ENCODE data around the gene ILK.
A peak's percentile ranks its signal among the peaks of the same experiment; 100 is the strongest.

The ILK gene

GRCh38 chr11:6572215-6572614 lies 31.4 kb upstream of the ILK start:
- Histone ChIP-seq H3K27ac (ENCODE audit: low read depth, low read length) (no peak overlapping the region), H3K4me1 (ENCODE audit: control insufficient read depth in 5 of 5, insufficient read depth in 5 of 5, low read length in 5 of 5) (peaks cover 4 to 30% (median 18%) of the 10 kb centered on the region in 5 donors), H3K9ac (ENCODE audit: low read length in 5 of 5) (no peak overlapping the region), H3K9me3 (ENCODE audit: control insufficient read depth in 5 of 5, low read length in 5 of 5) (no peaks in the 10 kb centered on the region), H3K36me3 (ENCODE audit: control insufficient read depth in 5 of 5, insufficient read depth in 5 of 5, low read length in 5 of 5) (peaks cover 0 to 13% (median 0%) of the 10 kb centered on the region in 5 donors), H3K27me3 (ENCODE audit: control insufficient read depth in 5 of 5, insufficient read depth in 4 of 5, low read length in 5 of 5) (no peaks in the 10 kb centered on the region), H3K4me3 (ENCODE audit: low read depth in 1 of 5, low read length in 5 of 5) (no peak overlapping the region)

- Histone ChIP-seq H3K27ac (ENCODE audit: low read depth, low read length) (no peak overlapping the region), H3K4me3 (ENCODE audit: low read depth in 1 of 5, low read length in 5 of 5) (no peak overlapping the region), H3K9ac (ENCODE audit: low read length in 5 of 5) (no peak overlapping the region), H3K9me3 (ENCODE audit: control insufficient read depth in 5 of 5, low read length in 5 of 5) (no peaks in the 10 kb centered on the region), H3K4me1 (ENCODE audit: control insufficient read depth in 5 of 5, insufficient read depth in 5 of 5, low read length in 5 of 5) (peaks cover 3 to 30% (median 11%) of the 10 kb centered on the region in 5 donors), H3K36me3 (ENCODE audit: control insufficient read depth in 5 of 5, insufficient read depth in 5 of 5, low read length in 5 of 5) (peaks cover 0 to 12% (median 0%) of the 10 kb centered on the region in 5 donors), H3K27me3 (ENCODE audit: control insufficient read depth in 5 of 5, insufficient read depth in 4 of 5, low read length in 5 of 5) (no peaks in the 10 kb centered on the region)
Measured at GRCh38 chr11:6574816-6575715, 28.5 kb upstream of the ILK start.

- H3K4me3 ChIP-seq (ENCODE audit: low read depth in 1 of 5, low read length in 5 of 5), result no peak overlapping the region
- H3K4me1 ChIP-seq (ENCODE audit: control insufficient read depth in 5 of 5, insufficient read depth in 5 of 5, low read length in 5 of 5), result peaks cover 3 to 30% (median 11%) of the 10 kb centered on the region in 5 donors
- no peaks in the 10 kb centered on the region for H3K27me3 ChIP-seq (ENCODE audit: control insufficient read depth in 5 of 5, insufficient read depth in 4 of 5, low read length in 5 of 5)
- H3K9ac ChIP-seq (ENCODE audit: low read length in 5 of 5), result peak overlapping the region in 2 of 5 donors; percentile 17 to 35
- peaks cover 0 to 6% (median 0%) of the 10 kb centered on the region in 5 donors for H3K36me3 ChIP-seq (ENCODE audit: control insufficient read depth in 5 of 5, insufficient read depth in 5 of 5, low read length in 5 of 5)
- peak overlapping the region; percentile 28 for H3K27ac ChIP-seq (ENCODE audit: low read depth, low read length)
- no peaks in the 10 kb centered on the region for H3K9me3 ChIP-seq (ENCODE audit: control insufficient read depth in 5 of 5, low read length in 5 of 5)
Measured at GRCh38 chr11:6576471-6577373, 26.9 kb upstream of the ILK start.

GRCh38 chr11:6578134-6578533 lies 25.4 kb upstream of the ILK start:
- Histone ChIP-seq H3K9me3 (ENCODE audit: control insufficient read depth in 5 of 5, low read length in 5 of 5) (no peaks in the 10 kb centered on the region), H3K4me1 (ENCODE audit: control insufficient read depth in 5 of 5, insufficient read depth in 5 of 5, low read length in 5 of 5) (peaks cover 3 to 30% (median 11%) of the 10 kb centered on the region in 5 donors), H3K4me3 (ENCODE audit: low read depth in 1 of 5, low read length in 5 of 5) (no peak overlapping the region), H3K27me3 (ENCODE audit: control insufficient read depth in 5 of 5, insufficient read depth in 4 of 5, low read length in 5 of 5) (no peaks in the 10 kb centered on the region), H3K9ac (ENCODE audit: low read length in 5 of 5) (no peak overlapping the region), H3K27ac (ENCODE audit: low read depth, low read length) (no peak overlapping the region), H3K36me3 (ENCODE audit: control insufficient read depth in 5 of 5, insufficient read depth in 5 of 5, low read length in 5 of 5) (peaks cover 0 to 6% (median 0%) of the 10 kb centered on the region in 5 donors)

GRCh38 chr11:6579681-6580080 lies 23.9 kb upstream of the ILK start:
- H3K4me3 ChIP-seq (ENCODE audit: low read depth in 1 of 5, low read length in 5 of 5), result no peak overlapping the region
- H3K4me1 ChIP-seq (ENCODE audit: control insufficient read depth in 5 of 5, insufficient read depth in 5 of 5, low read length in 5 of 5), result peaks cover 3 to 30% (median 11%) of the 10 kb centered on the region in 5 donors
- no peak overlapping the region for H3K27ac ChIP-seq (ENCODE audit: low read depth, low read length)
- no peak overlapping the region for H3K9ac ChIP-seq (ENCODE audit: low read length in 5 of 5)
- H3K27me3 ChIP-seq (ENCODE audit: control insufficient read depth in 5 of 5, insufficient read depth in 4 of 5, low read length in 5 of 5), result no peaks in the 10 kb centered on the region
- H3K36me3 ChIP-seq (ENCODE audit: control insufficient read depth in 5 of 5, insufficient read depth in 5 of 5, low read length in 5 of 5), result peaks cover 0 to 6% (median 0%) of the 10 kb centered on the region in 5 donors
- peaks cover 0 to 5% (median 3%) of the 10 kb centered on the region in 5 donors for H3K9me3 ChIP-seq (ENCODE audit: control insufficient read depth in 5 of 5, low read length in 5 of 5)

- no peak overlapping the region for H3K27ac ChIP-seq (ENCODE audit: low read depth, low read length)
- H3K4me3 ChIP-seq (ENCODE audit: low read depth in 1 of 5, low read length in 5 of 5), result no peak overlapping the region
- H3K27me3 ChIP-seq (ENCODE audit: control insufficient read depth in 5 of 5, insufficient read depth in 4 of 5, low read length in 5 of 5), result no peaks in the 10 kb centered on the region
- peaks cover 0 to 5% (median 3%) of the 10 kb centered on the region in 5 donors for H3K9me3 ChIP-seq (ENCODE audit: control insufficient read depth in 5 of 5, low read length in 5 of 5)
- peaks cover 0 to 11% (median 0%) of the 10 kb centered on the region in 5 donors for H3K36me3 ChIP-seq (ENCODE audit: control insufficient read depth in 5 of 5, insufficient read depth in 5 of 5, low read length in 5 of 5)
- H3K4me1 ChIP-seq (ENCODE audit: control insufficient read depth in 5 of 5, insufficient read depth in 5 of 5, low read length in 5 of 5), result peaks cover 1 to 15% (median 5%) of the 10 kb centered on the region in 5 donors
- no peak overlapping the region for H3K9ac ChIP-seq (ENCODE audit: low read length in 5 of 5)
Measured at GRCh38 chr11:6583584-6583983, 20.0 kb upstream of the ILK start.

GRCh38 chr11:6584528-6584927 lies 19.0 kb upstream of the ILK start:
- Histone ChIP-seq H3K9me3 (ENCODE audit: control insufficient read depth in 5 of 5, low read length in 5 of 5) (peaks cover 0 to 5% (median 3%) of the 10 kb centered on the region in 5 donors), H3K36me3 (ENCODE audit: control insufficient read depth in 5 of 5, insufficient read depth in 5 of 5, low read length in 5 of 5) (peaks cover 0 to 11% (median 0%) of the 10 kb centered on the region in 5 donors), H3K4me3 (ENCODE audit: low read depth in 1 of 5, low read length in 5 of 5) (no peak overlapping the region), H3K27me3 (ENCODE audit: control insufficient read depth in 5 of 5, insufficient read depth in 4 of 5, low read length in 5 of 5) (no peaks in the 10 kb centered on the region), H3K9ac (ENCODE audit: low read length in 5 of 5) (no peak overlapping the region), H3K4me1 (ENCODE audit: control insufficient read depth in 5 of 5, insufficient read depth in 5 of 5, low read length in 5 of 5) (peaks cover 1 to 15% (median 5%) of the 10 kb centered on the region in 5 donors), H3K27ac (ENCODE audit: low read depth, low read length) (no peak overlapping the region)

- H3K4me3 ChIP-seq (ENCODE audit: low read depth in 1 of 5, low read length in 5 of 5), result peak overlapping the region in 3 of 5 donors; percentile 11 to 30 (median 15)
- no peak overlapping the region for H3K9ac ChIP-seq (ENCODE audit: low read length in 5 of 5)
- peaks cover 0 to 5% (median 3%) of the 10 kb centered on the region in 5 donors for H3K9me3 ChIP-seq (ENCODE audit: control insufficient read depth in 5 of 5, low read length in 5 of 5)
- H3K4me1 ChIP-seq (ENCODE audit: control insufficient read depth in 5 of 5, insufficient read depth in 5 of 5, low read length in 5 of 5), result peaks cover 1 to 15% (median 5%) of the 10 kb centered on the region in 5 donors
- no peaks in the 10 kb centered on the region for H3K27me3 ChIP-seq (ENCODE audit: control insufficient read depth in 5 of 5, insufficient read depth in 4 of 5, low read length in 5 of 5)
- H3K27ac ChIP-seq (ENCODE audit: low read depth, low read length), result no peak overlapping the region
- peaks cover 0 to 7% (median 1%) of the 10 kb centered on the region in 5 donors for H3K36me3 ChIP-seq (ENCODE audit: control insufficient read depth in 5 of 5, insufficient read depth in 5 of 5, low read length in 5 of 5)
Measured at GRCh38 chr11:6586434-6587359, 16.9 kb upstream of the ILK start.

GRCh38 chr11:6587360-6587953 lies 16.1 kb upstream of the ILK start:
- Histone ChIP-seq H3K4me1 (ENCODE audit: control insufficient read depth in 5 of 5, insufficient read depth in 5 of 5, low read length in 5 of 5) (peaks cover 1 to 15% (median 5%) of the 10 kb centered on the region in 5 donors), H3K36me3 (ENCODE audit: control insufficient read depth in 5 of 5, insufficient read depth in 5 of 5, low read length in 5 of 5) (peaks cover 0 to 15% (median 8%) of the 10 kb centered on the region in 5 donors), H3K27me3 (ENCODE audit: control insufficient read depth in 5 of 5, insufficient read depth in 4 of 5, low read length in 5 of 5) (no peaks in the 10 kb centered on the region), H3K9ac (ENCODE audit: low read length in 5 of 5) (no peak overlapping the region), H3K9me3 (ENCODE audit: control insufficient read depth in 5 of 5, low read length in 5 of 5) (peaks cover 0 to 5% (median 3%) of the 10 kb centered on the region in 5 donors), H3K4me3 (ENCODE audit: low read depth in 1 of 5, low read length in 5 of 5) (no peak overlapping the region), H3K27ac (ENCODE audit: low read depth, low read length) (no peak overlapping the region)
